IMR-90 (cell line): ENCODE results near the gene NIPAL4. TPM values are rescaled to one million over a fixed set of nuclear protein-coding genes. Genes with fewer than 3 reads are reported as not detected.

Experiments
- ATAC-seq: fragments of 200-7000 bp; cut with Tn5 transposase; 2 replicates; pipeline ENCODE4 v1.9.1; 2020; ENCODE audit warnings: low read depth, mild to moderate bottlenecking, moderate library complexity
- Bru-seq: library from RNA; stranded (reverse); fragments of 400-500 nt; gene quantifications from one replicate; lab custom pipeline; 2021; lab: Mats Ljungman, UMichigan
- BruChase-seq, 2 experiments: library from RNA; stranded (reverse); fragments of 400-500 nt; gene quantifications; one replicate each; lab custom pipeline; 2021; lab: Mats Ljungman, UMichigan
- BruUV-seq: library from RNA; stranded (reverse); fragments of 400-500 nt; replicated peaks from 2 replicates; lab custom pipeline; 2021; lab: Mats Ljungman, UMichigan
- CTCF ChIA-PET: fragments of 300-600 bp; formaldehyde crosslinking; extraction: SDS; loops from one replicate; lab custom pipeline; 2021; ENCODE audit warnings: antibody characterized with exemption; lab: Yijun Ruan, JAX
- POLR2A ChIA-PET: fragments of 300-600 bp; sonication (Branson Sonifier 250); formaldehyde crosslinking; loops from one replicate; lab custom pipeline; 2022; ENCODE audit warnings: antibody characterized with exemption; ENCODE audit not compliant: unreplicated experiment; lab: Charles Lee
- DNase-seq: peaks from one replicate; pipeline ENCODE4 v3.0.0; 2013
- H2AFZ ChIP-seq: replicated peaks from 2 replicates; pipeline ENCODE3; 2013; ENCODE audit warnings: low read length, mild to moderate bottlenecking; ENCODE audit not compliant: poor library complexity
- H2AK5ac ChIP-seq: 2 replicates; pipeline ENCODE4 v1.6.1; 2013; ENCODE audit warnings: low read depth, low read length, inconsistent platforms
- H2AK9ac ChIP-seq: replicated peaks from 2 replicates; pipeline ENCODE3; 2013; ENCODE audit warnings: mild to moderate bottlenecking, low read depth, low read length, moderate library complexity; ENCODE audit not compliant: poor library complexity
- H2BK120ac ChIP-seq: 2 replicates; pipeline ENCODE4 v1.6.1; 2013; ENCODE audit warnings: low read depth, low read length, inconsistent platforms
- H2BK15ac ChIP-seq: 3 replicates; pipeline ENCODE4 v1.6.1; 2013; ENCODE audit warnings: low read depth, low read length, inconsistent platforms
- H2BK20ac ChIP-seq: 2 replicates; pipeline ENCODE4 v1.6.1; 2013; ENCODE audit warnings: low read depth, mild to moderate bottlenecking, inconsistent platforms, low read length, moderate library complexity
- H2BK5ac ChIP-seq: 2 replicates; pipeline ENCODE4 v1.6.1; 2013; ENCODE audit warnings: mild to moderate bottlenecking, low read depth, low read length, inconsistent platforms; ENCODE audit not compliant: poor library complexity, severe bottlenecking
- H3K14ac ChIP-seq: replicated peaks from 2 replicates; pipeline ENCODE4 v1.6.1; 2013; ENCODE audit warnings: low read depth, low read length, inconsistent platforms
- H3K18ac ChIP-seq: 2 replicates; pipeline ENCODE4 v1.6.1; 2013; ENCODE audit warnings: low read depth, low read length, control low read depth
- H3K23ac ChIP-seq: 2 replicates; pipeline ENCODE4 v1.6.1; 2013; ENCODE audit warnings: low read depth, low read length, inconsistent platforms
- H3K27ac ChIP-seq: 2 replicates; pipeline ENCODE4 v1.5.1; 2013; ENCODE audit warnings: mild to moderate bottlenecking, control low read depth, low read length; ENCODE audit not compliant: insufficient read depth
- H3K27me3 ChIP-seq: 2 replicates; pipeline ENCODE4 v1.6.1; 2013; ENCODE audit warnings: low read length; ENCODE audit not compliant: control insufficient read depth, insufficient read depth
- H3K36me3 ChIP-seq: 2 replicates; pipeline ENCODE4 v1.6.1; 2013; ENCODE audit warnings: low read length, mixed read lengths; ENCODE audit not compliant: control insufficient read depth, insufficient read depth
- H3K4ac ChIP-seq: 2 replicates; pipeline ENCODE4 v1.6.1; 2013; ENCODE audit warnings: low read depth, low read length, inconsistent platforms
- H3K4me1 ChIP-seq: 2 replicates; pipeline ENCODE4 v1.6.1; 2013; ENCODE audit warnings: low read length, mixed read lengths; ENCODE audit not compliant: control insufficient read depth, insufficient read depth
- H3K4me2 ChIP-seq: 2 replicates; pipeline ENCODE4 v1.6.1; 2013; ENCODE audit warnings: low read depth, mild to moderate bottlenecking, control low read depth, low read length, moderate library complexity
- H3K4me3 ChIP-seq: 2 replicates; pipeline ENCODE4 v1.5.1; 2013; ENCODE audit warnings: low read depth, mild to moderate bottlenecking, control low read depth, low read length, moderate library complexity; ENCODE audit not compliant: insufficient read depth
- H3K56ac ChIP-seq: 2 replicates; pipeline ENCODE4 v1.6.1; 2013; ENCODE audit warnings: low read length, inconsistent platforms; ENCODE audit not compliant: insufficient read depth; ENCODE audit errors: extremely low read depth
- H3K79me1 ChIP-seq, 2 experiments: 2 replicates each; pipeline ENCODE4 v1.6.1; 2013; ENCODE audit warnings: low read length in 2 of 2, inconsistent platforms in 1 of 2, low read depth in 1 of 2
- H3K9ac ChIP-seq: 2 replicates; pipeline ENCODE4 v1.6.1; 2013; ENCODE audit warnings: low read depth, low read length, control low read depth
- H3K9me1 ChIP-seq: 2 replicates; pipeline ENCODE4 v1.6.1; 2013; ENCODE audit warnings: low read length, inconsistent platforms; ENCODE audit not compliant: insufficient read depth
- H3K9me3 ChIP-seq: 2 replicates; pipeline ENCODE4 v1.6.1; 2013; ENCODE audit warnings: low read length; ENCODE audit not compliant: control insufficient read depth, insufficient read depth
- H4K20me1 ChIP-seq: 2 replicates; pipeline ENCODE4 v1.6.1; 2013; ENCODE audit warnings: low read length, inconsistent platforms; ENCODE audit not compliant: insufficient read depth
- H4K5ac ChIP-seq: 2 replicates; pipeline ENCODE4 v1.6.1; 2013; ENCODE audit warnings: mild to moderate bottlenecking, low read depth, low read length, control low read depth
- H4K8ac ChIP-seq, 2 experiments: 2 replicates each; pipeline ENCODE4 v1.6.1; 2013; ENCODE audit warnings: low read depth in 2 of 2, low read length in 2 of 2, control low read depth in 1 of 2, inconsistent platforms in 1 of 2
- H4K91ac ChIP-seq: 2 replicates; pipeline ENCODE4 v1.6.1; 2013; ENCODE audit warnings: low read depth, low read length, inconsistent platforms; ENCODE audit not compliant: insufficient read depth
- BHLHE40 ChIP-seq: fragments of 150-350 bp; IDR thresholded peaks from 2 replicates; pipeline ENCODE4 v1.6.1; 2016; ENCODE audit warnings: mild to moderate bottlenecking, low read depth, low read length
- MAZ ChIP-seq: IDR thresholded peaks from 2 replicates; pipeline ENCODE4 v1.6.1; 2012; ENCODE audit warnings: low read depth, mild to moderate bottlenecking, low read length, improper control_type of control experiment, moderate library complexity, borderline replicate concordance
- WGBS, 2 experiments: methylation state at CpG; one replicate each; pipeline versions ENCODE4 v1.1.5 to v1.1.7; 2013; ENCODE audit warnings: missing lambda C conversion rate in 2 of 2; ENCODE audit not compliant: insufficient read length in 1 of 2; ENCODE audit errors: extremely low coverage in 2 of 2; 5-methylcytosine and 5-hydroxymethylcytosine counted together
- dilution Hi-C: fragments of 300-500 bp; cut with HindIII; formaldehyde crosslinking; loops from one replicate; pipeline ENCODE4 v1.14.3; 2018; ENCODE audit warnings: low sequenced_read_pairs; ENCODE audit not compliant: unreplicated experiment
- in situ Hi-C: fragments of 300-500 bp; cut with MboI; formaldehyde crosslinking; loops from 3 replicates; pipeline ENCODE4 v1.14.3; 2019; ENCODE audit warnings: low sequenced_read_pairs, inconsistent platforms, mixed read lengths
- intact Hi-C: fragments of 100-400 bp; cut with micrococcal nuclease; formaldehyde crosslinking; loops from 2 replicates; pipeline ENCODE4 v1.10.0; 2022
- long read RNA-seq: library from polyadenylated mRNA; unstranded; transcript quantifications from one replicate; pipeline ENCODE4 v2.0.0, GENCODE V29; 2021; ENCODE audit not compliant: unreplicated experiment
- polyA plus RNA-seq, 3 experiments: library from polyadenylated mRNA; depleted of rRNA; stranded (reverse); fragments of >200 nt; gene quantifications; 2 replicates each; pipeline ENCODE4 v1.2.3, GENCODE V29; 2012; ENCODE audit warnings: low replicate concordance in 1 of 3
- total RNA-seq: library from RNA; depleted of rRNA; stranded (reverse); fragments of >200 nt; gene quantifications from 2 replicates; pipeline ENCODE4 v1.2.3, GENCODE V29; 2012; rRNA removed
- TF ChIP-seq, protein P1 (sequence below): fragments of 150-350 bp; IDR thresholded peaks from 2 replicates; pipeline ENCODE4 v1.6.1; 2016; ENCODE audit warnings: low read depth, mild to moderate bottlenecking, low read length, moderate library complexity, borderline replicate concordance

NIPAL4 gene
- 0.18 and 0.28 TPM in 2 replicates for total RNA-seq
- polyA plus RNA-seq (2012; rRNA removed), result 0.32 and 0.39 TPM in 2 replicates
- polyA plus RNA-seq (2012; cell fraction: cytosol; rRNA removed), result 0.10 and 0.25 TPM in 2 replicates
- 0.45 and 0.52 TPM in 2 replicates for polyA plus RNA-seq (2012; cell fraction: nucleus; rRNA removed; ENCODE audit: low replicate concordance)
- percentile 18 among the genes with signal in this experiment for Bru-seq, nascent RNA
- not detected for BruChase-seq, experiment 1, labeled RNA remaining after a 6-hour chase
- percentile 14 among the genes with signal in this experiment for BruChase-seq, experiment 2, labeled RNA remaining after a 2-hour chase
- long read RNA-seq, result 0 reads

- ATAC-seq (peak; percentile 50), DNase-seq (no peak)
- H3K4ac ChIP-seq, result 0 out of 2 replicates have a peak within 1 kb of the TSS, but pooled peaks have one; percentile 8
- no TSS peak for BruUV-seq
- peak within 1 kb of the TSS; percentile 56 for H3K4me2 ChIP-seq
- POLR2A ChIA-PET, result no interaction called here
- WGBS, 2 experiments, result 7% methylated on average over 25 of the region's 54 CpGs; no CpG with 5 or more reads in 1 of the 2 experiments
- dilution Hi-C loops, result no loop called here
- peak within 1 kb of the TSS; percentile 49 for H3K4me3 ChIP-seq
- peaks cover 9% of the 10 kb centered on the region for H3K4me1 ChIP-seq
- peak within 1 kb of the TSS; percentile 39 for H3K23ac ChIP-seq
- H4K5ac ChIP-seq, result no peak within 1 kb of the TSS
- H3K9me3 ChIP-seq, result no peaks in the 10 kb centered on the region
- intact Hi-C loops, result loop anchor here (5.0 kb wide), 1 partner anchor 73 kb away; no protein-coding TSS in a partner anchor
- no peak within 1 kb of the TSS for H3K18ac ChIP-seq
- H2BK15ac ChIP-seq, result no peak within 1 kb of the TSS; the same call in 2 of the 3 replicates
- peak within 1 kb of the TSS; percentile 18; the same call in 1 of the 2 replicates for H2BK120ac ChIP-seq
- TF ChIP-seq, protein P1, sequence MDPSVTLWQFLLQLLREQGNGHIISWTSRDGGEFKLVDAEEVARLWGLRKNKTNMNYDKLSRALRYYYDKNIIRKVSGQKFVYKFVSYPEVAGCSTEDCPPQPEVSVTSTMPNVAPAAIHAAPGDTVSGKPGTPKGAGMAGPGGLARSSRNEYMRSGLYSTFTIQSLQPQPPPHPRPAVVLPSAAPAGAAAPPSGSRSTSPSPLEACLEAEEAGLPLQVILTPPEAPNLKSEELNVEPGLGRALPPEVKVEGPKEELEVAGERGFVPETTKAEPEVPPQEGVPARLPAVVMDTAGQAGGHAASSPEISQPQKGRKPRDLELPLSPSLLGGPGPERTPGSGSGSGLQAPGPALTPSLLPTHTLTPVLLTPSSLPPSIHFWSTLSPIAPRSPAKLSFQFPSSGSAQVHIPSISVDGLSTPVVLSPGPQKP, result no peak
- TF ChIP-seq MAZ (peak; percentile 58; the same call in 1 of the 2 replicates), BHLHE40 (0 out of 2 replicates have a peak, but pooled peaks have one; percentile 7)
- H3K79me1 ChIP-seq, result no peaks in the 10 kb centered on the region
- H3K14ac ChIP-seq, result 0 out of 2 replicates have a peak within 1 kb of the TSS, but pooled peaks have one; percentile 14
- H2AFZ ChIP-seq, result peak within 1 kb of the TSS; percentile 82
- in situ Hi-C loops, result no loop called here
- peaks cover 5% of the 10 kb centered on the region; the same call in 1 of the 2 replicates for H3K27me3 ChIP-seq
- no peak within 1 kb of the TSS for H4K91ac ChIP-seq
- H3K27ac ChIP-seq, result no peak within 1 kb of the TSS; the same call in 1 of the 2 replicates
- CTCF ChIA-PET, result interaction anchor here (1.0 to 1.1 kb wide), 2 partner anchors 12 to 13 kb away, joined by 4 read pairs; no protein-coding TSS in a partner anchor
- H3K36me3 ChIP-seq, result no peaks in the 10 kb centered on the region
- peak within 1 kb of the TSS; percentile 33 for H2AK9ac ChIP-seq
- H3K56ac ChIP-seq, result no peak within 1 kb of the TSS
- H2BK5ac ChIP-seq, result no peak within 1 kb of the TSS
- peak within 1 kb of the TSS; percentile 12 for H3K9ac ChIP-seq
- no peak within 1 kb of the TSS; a peak in 1 of 4 replicates for H4K8ac ChIP-seq
- no peaks in the 10 kb centered on the region for H4K20me1 ChIP-seq
- peak within 1 kb of the TSS; percentile 35; the same call in 1 of the 2 replicates for H2AK5ac ChIP-seq
- H2BK20ac ChIP-seq, result no peak within 1 kb of the TSS; the same call in 1 of the 2 replicates
- H3K9me1 ChIP-seq, result peaks cover 16% of the 10 kb centered on the region
These were observed at the start of gene NIPAL4 for GRCh38 chr5:157459715-157460599. Gene NIPAL4, plus strand, starts transcription at chr5:157460213. Its CDS starts 108 bp downstream, at chr5:157460321.
